Fibroblast of pulmonary artery (primary cell): ENCODE data around the gene IL6.
"Not testable (repeated sequence)": the region's sequence is repeated elsewhere in the genome, so short reads cannot be mapped to it uniquely, and the experiment has no call there.

Experiments used
- DNase-seq: peaks from one replicate; pipeline ENCODE4 v3.0.0-alpha.2; 2010; ENCODE audit warnings: low read depth
- H3K4me3 ChIP-seq: replicated peaks from 2 replicates; pipeline ENCODE4 v1.5.1; 2011; ENCODE audit warnings: low read depth, mild to moderate bottlenecking, control low read depth, low read length, moderate library complexity
- CTCF ChIP-seq: IDR thresholded peaks from 2 replicates; pipeline ENCODE4 v1.5.1; 2011; ENCODE audit warnings: mild to moderate bottlenecking, control low read depth, low read length, inconsistent platforms; ENCODE audit errors: missing control alignments

The IL6 gene

GRCh38 chr7:22686620-22687019 lies 40.4 kb upstream of the IL6 start:
- H3K4me3 ChIP-seq = no peak overlapping the region
- DNase-seq = no peak
- no peak for TF ChIP-seq CTCF

- no peak for TF ChIP-seq CTCF
- H3K4me3 ChIP-seq = no peak overlapping the region
- no peak for DNase-seq
Observed at GRCh38 chr7:22688084-22688483, 38.9 kb upstream of the IL6 start.

GRCh38 chr7:22688934-22689333 lies 38.1 kb upstream of the IL6 start:
- not testable (repeated sequence) for H3K4me3 ChIP-seq, DNase-seq

GRCh38 chr7:22694597-22695207 lies 32.3 kb upstream of the IL6 start:
- no peak overlapping the region for H3K4me3 ChIP-seq
- no peak for TF ChIP-seq CTCF
- DNase-seq = no peak

- no peak overlapping the region for H3K4me3 ChIP-seq
- no peak for TF ChIP-seq CTCF
- DNase-seq = no peak
Observed at GRCh38 chr7:22695476-22696132, 31.4 kb upstream of the IL6 start.

GRCh38 chr7:22696541-22697228 lies 30.3 kb upstream of the IL6 start:
- TF ChIP-seq CTCF = no peak
- DNase-seq = no peak

GRCh38 chr7:22697322-22697859 lies 29.6 kb upstream of the IL6 start:
- H3K4me3 ChIP-seq = no peak overlapping the region
- no peak for TF ChIP-seq CTCF
- DNase-seq = no peak

More at GRCh38 chr7:22696541-22697228, 30.3 kb upstream of the IL6 start:
- H3K4me3 ChIP-seq = no peak overlapping the region
